IMR-90 (cell line): ENCODE results near the gene RBM34.
"Not testable (repeated sequence)": the region's sequence is repeated elsewhere in the genome, so short reads cannot be mapped to it uniquely, and the experiment has no call there.

Experiments used
- BHLHE40 ChIP-seq: fragments of 150-350 bp; IDR thresholded peaks from 2 replicates; pipeline ENCODE4 v1.6.1; 2016; ENCODE audit warnings: mild to moderate bottlenecking, low read depth, low read length
- CEBPB ChIP-seq: IDR thresholded peaks from 2 replicates; pipeline ENCODE4 v1.6.1; 2012; ENCODE audit warnings: low read depth, low read length, improper control_type of control experiment
- MAFK ChIP-seq: IDR thresholded peaks from 2 replicates; pipeline ENCODE4 v1.6.1; 2012; ENCODE audit warnings: low read depth, low read length, improper control_type of control experiment
- MAZ ChIP-seq: IDR thresholded peaks from 2 replicates; pipeline ENCODE4 v1.6.1; 2012; ENCODE audit warnings: low read depth, mild to moderate bottlenecking, low read length, improper control_type of control experiment, moderate library complexity, borderline replicate concordance
- MXI1 ChIP-seq: IDR thresholded peaks from 2 replicates; pipeline ENCODE4 v1.6.1; 2012; ENCODE audit warnings: low read depth, mild to moderate bottlenecking, low read length, moderate library complexity, borderline replicate concordance
- POLR2A ChIP-seq: IDR thresholded peaks from 2 replicates; pipeline ENCODE4 v1.6.1; 2012; ENCODE audit warnings: mild to moderate bottlenecking, low read depth, low read length
- RAD21 ChIP-seq: IDR thresholded peaks from 2 replicates; pipeline ENCODE4 v1.6.1; 2012; ENCODE audit warnings: low read length, improper control_type of control experiment
- RCOR1 ChIP-seq: IDR thresholded peaks from 2 replicates; pipeline ENCODE4 v1.6.1; 2012; ENCODE audit warnings: mild to moderate bottlenecking, low read length, improper control_type of control experiment; ENCODE audit not compliant: insufficient replicate concordance
- RFX5 ChIP-seq: IDR thresholded peaks from 2 replicates; pipeline ENCODE4 v1.8.0; 2012; ENCODE audit warnings: low read depth, mild to moderate bottlenecking, low read length, moderate library complexity
- TF ChIP-seq, protein P1 (sequence below): conservative IDR thresholded peaks from 2 replicates; pipeline ENCODE4 v1.5.1; 2012; ENCODE audit warnings: mild to moderate bottlenecking, low read depth, low read length, improper control_type of control experiment

DNA sequence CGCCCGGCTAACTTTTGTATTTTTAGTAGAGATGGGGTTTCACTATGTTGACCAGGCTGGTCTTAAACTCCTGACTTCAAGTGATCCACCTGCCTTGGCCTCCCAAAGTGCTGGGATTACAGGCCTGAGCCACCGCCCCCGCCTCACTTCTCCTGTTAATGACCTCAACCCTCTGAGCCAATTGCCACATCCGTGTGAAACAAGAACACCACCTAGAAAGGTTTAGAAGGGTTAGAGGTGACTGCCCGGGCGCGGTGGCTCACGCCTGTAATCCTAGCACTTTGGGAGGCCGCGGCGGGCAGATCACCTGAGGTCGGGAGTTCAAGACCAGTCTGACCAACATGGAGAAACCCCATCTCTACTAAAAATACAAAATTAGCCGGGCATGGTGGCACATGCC lies 68.6 kb downstream of the RBM34 start:
- TF ChIP-seq, protein P1, sequence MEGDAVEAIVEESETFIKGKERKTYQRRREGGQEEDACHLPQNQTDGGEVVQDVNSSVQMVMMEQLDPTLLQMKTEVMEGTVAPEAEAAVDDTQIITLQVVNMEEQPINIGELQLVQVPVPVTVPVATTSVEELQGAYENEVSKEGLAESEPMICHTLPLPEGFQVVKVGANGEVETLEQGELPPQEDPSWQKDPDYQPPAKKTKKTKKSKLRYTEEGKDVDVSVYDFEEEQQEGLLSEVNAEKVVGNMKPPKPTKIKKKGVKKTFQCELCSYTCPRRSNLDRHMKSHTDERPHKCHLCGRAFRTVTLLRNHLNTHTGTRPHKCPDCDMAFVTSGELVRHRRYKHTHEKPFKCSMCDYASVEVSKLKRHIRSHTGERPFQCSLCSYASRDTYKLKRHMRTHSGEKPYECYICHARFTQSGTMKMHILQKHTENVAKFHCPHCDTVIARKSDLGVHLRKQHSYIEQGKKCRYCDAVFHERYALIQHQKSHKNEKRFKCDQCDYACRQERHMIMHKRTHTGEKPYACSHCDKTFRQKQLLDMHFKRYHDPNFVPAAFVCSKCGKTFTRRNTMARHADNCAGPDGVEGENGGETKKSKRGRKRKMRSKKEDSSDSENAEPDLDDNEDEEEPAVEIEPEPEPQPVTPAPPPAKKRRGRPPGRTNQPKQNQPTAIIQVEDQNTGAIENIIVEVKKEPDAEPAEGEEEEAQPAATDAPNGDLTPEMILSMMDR = not testable (repeated sequence)
- TF ChIP-seq MAFK, RCOR1, RAD21, MXI1, POLR2A, MAZ, CEBPB, RFX5, BHLHE40: not testable (repeated sequence)
